Spinal cord (tissue), 10 donors: ENCODE data around the gene DSP. TPM values are rescaled to one million over a fixed set of nuclear protein-coding genes. Genes with fewer than 3 reads are reported as not detected.

Source experiments
- DNase-seq, 6 donors: peaks; one replicate each; pipeline versions ENCODE4 v3.0.0 to v3.0.0-alpha.2; 2013 to 2015; ENCODE audit warnings: low spot score in 6 of 6, low read depth in 4 of 6
- H3K27ac ChIP-seq: one replicate; pipeline ENCODE4 v1.5.1; 2013; ENCODE audit warnings: low read depth, low read length, control low read depth
- H3K27me3 ChIP-seq: one replicate; pipeline ENCODE4 v1.6.1; 2013; ENCODE audit warnings: low read length; ENCODE audit not compliant: control insufficient read depth, insufficient read depth
- H3K36me3 ChIP-seq: one replicate; pipeline ENCODE4 v1.6.1; 2013; ENCODE audit warnings: low read length; ENCODE audit not compliant: control insufficient read depth, insufficient read depth
- H3K4me1 ChIP-seq: one replicate; pipeline ENCODE4 v1.6.1; 2013; ENCODE audit warnings: low read length; ENCODE audit not compliant: control insufficient read depth, insufficient read depth
- H3K4me3 ChIP-seq: one replicate; pipeline ENCODE4 v1.5.1; 2013; ENCODE audit warnings: low read depth, low read length, control low read depth
- H3K9me3 ChIP-seq: one replicate; pipeline ENCODE4 v1.6.1; 2013; ENCODE audit warnings: low read length; ENCODE audit not compliant: control insufficient read depth, insufficient read depth
- WGBS: methylation state at CpG from one replicate; pipeline ENCODE4 v1.1.5; 2013; ENCODE audit warnings: missing lambda C conversion rate; ENCODE audit not compliant: insufficient coverage; 5-methylcytosine and 5-hydroxymethylcytosine counted together
- polyA plus RNA-seq, 2 donors: library from polyadenylated mRNA; unstranded; fragments of 120-200 nt; gene quantifications; one replicate each; pipeline ENCODE4 v1.2.1, GENCODE V29; 2013; ENCODE audit not compliant: insufficient read length in 2 of 2
- total RNA-seq, 2 donors: library from RNA; depleted of rRNA in 1 of 2; stranded (reverse); fragments of 120-200 nt in 1 of 2; fragments of >200 nt in 1 of 2; gene quantifications; one replicate each; pipeline versions ENCODE4 v1.2.3 to v1.2.4, GENCODE V29; 2013 to 2014
- donor health status: healthy.

DSP gene
- total and polyA plus RNA-seq, 4 donors, result 8.4 to 270 (median 58.0) TPM

GRCh38 chr6:7568021-7568420 lies 26.6 kb downstream of the DSP start:
- Histone ChIP-seq H3K4me1 (no peaks in the 10 kb centered on the region), H3K4me3 (no peak overlapping the region), H3K27ac (no peak overlapping the region), H3K36me3 (no peaks in the 10 kb centered on the region), H3K9me3 (no peaks in the 10 kb centered on the region), H3K27me3 (no peaks in the 10 kb centered on the region)
- no peak for DNase-seq
- whole genome bisulfite sequencing, result no CpG with 5 or more reads among the region's 3 CpGs

GRCh38 chr6:7569082-7569481 lies 27.6 kb downstream of the DSP start:
- H3K27me3 ChIP-seq, result no peaks in the 10 kb centered on the region
- H3K4me1 ChIP-seq, result no peaks in the 10 kb centered on the region
- 88% methylated on average over 8 of the region's 13 CpGs for WGBS
- H3K36me3 ChIP-seq, result no peaks in the 10 kb centered on the region
- H3K9me3 ChIP-seq, result no peaks in the 10 kb centered on the region
- no peak for DNase-seq
- no peak overlapping the region for H3K27ac ChIP-seq
- no peak overlapping the region for H3K4me3 ChIP-seq

GRCh38 chr6:7572213-7572943 lies 30.9 kb downstream of the DSP start:
- 100% methylated on average over 1 of the region's 9 CpGs for WGBS

GRCh38 chr6:7574500-7574899 lies 33.0 kb downstream of the DSP start:
- WGBS, result 44% methylated on average over 2 of the region's 2 CpGs
- DNase-seq, result peak in 1 of 6 donors; percentile 19
- no peaks in the 10 kb centered on the region for H3K4me1 ChIP-seq
- H3K4me3 ChIP-seq, result no peak overlapping the region
- no peaks in the 10 kb centered on the region for H3K9me3 ChIP-seq
- no peak overlapping the region for H3K27ac ChIP-seq
- no peaks in the 10 kb centered on the region for H3K36me3 ChIP-seq
- H3K27me3 ChIP-seq, result no peaks in the 10 kb centered on the region

More at GRCh38 chr6:7572213-7572943, 30.9 kb downstream of the DSP start:
- Histone ChIP-seq H3K9me3 (no peaks in the 10 kb centered on the region), H3K27me3 (no peaks in the 10 kb centered on the region), H3K36me3 (no peaks in the 10 kb centered on the region), H3K27ac (no peak overlapping the region), H3K4me3 (no peak overlapping the region), H3K4me1 (no peaks in the 10 kb centered on the region)
- no peak for DNase-seq

GRCh38 chr6:7578516-7578915 lies 37.0 kb downstream of the DSP start:
- no peak overlapping the region for H3K4me3 ChIP-seq
- no peaks in the 10 kb centered on the region for H3K27me3 ChIP-seq
- H3K4me1 ChIP-seq, result no peaks in the 10 kb centered on the region
- no CpG with 5 or more reads among the region's 2 CpGs for WGBS
- H3K27ac ChIP-seq, result no peak overlapping the region
- no peak for DNase-seq
- H3K9me3 ChIP-seq, result no peaks in the 10 kb centered on the region
- no peaks in the 10 kb centered on the region for H3K36me3 ChIP-seq

GRCh38 chr6:7578931-7579330 lies 37.5 kb downstream of the DSP start:
- Histone ChIP-seq H3K36me3 (no peaks in the 10 kb centered on the region), H3K4me1 (no peaks in the 10 kb centered on the region), H3K27ac (no peak overlapping the region), H3K27me3 (no peaks in the 10 kb centered on the region), H3K9me3 (no peaks in the 10 kb centered on the region), H3K4me3 (no peak overlapping the region)
- DNase-seq, result no peak
- WGBS, result 94% methylated on average over 2 of the region's 2 CpGs

GRCh38 chr6:7579851-7580250 lies 38.4 kb downstream of the DSP start:
- Histone ChIP-seq H3K36me3 (no peaks in the 10 kb centered on the region), H3K4me1 (no peaks in the 10 kb centered on the region), H3K9me3 (no peaks in the 10 kb centered on the region), H3K27ac (no peak overlapping the region), H3K4me3 (no peak overlapping the region), H3K27me3 (no peaks in the 10 kb centered on the region)
- DNase-seq, result no peak
- 94% methylated on average over 7 of the region's 9 CpGs for WGBS

- Histone ChIP-seq H3K4me1 (no peaks in the 10 kb centered on the region), H3K27me3 (no peaks in the 10 kb centered on the region), H3K9me3 (no peaks in the 10 kb centered on the region), H3K4me3 (no peak overlapping the region), H3K36me3 (no peaks in the 10 kb centered on the region), H3K27ac (no peak overlapping the region)
- WGBS, result 92% methylated on average over 13 of the region's 13 CpGs
- DNase-seq, result no peak
These were observed 39.1 kb downstream of the DSP start for GRCh38 chr6:7580537-7580926.

- no peaks in the 10 kb centered on the region for H3K36me3 ChIP-seq
- no peak overlapping the region for H3K27ac ChIP-seq
- H3K4me3 ChIP-seq, result no peak overlapping the region
- H3K4me1 ChIP-seq, result no peaks in the 10 kb centered on the region
- no peak for DNase-seq
- no peaks in the 10 kb centered on the region for H3K9me3 ChIP-seq
- H3K27me3 ChIP-seq, result no peaks in the 10 kb centered on the region
- 90% methylated on average over 13 of the region's 14 CpGs for WGBS
These were observed 39.6 kb downstream of the DSP start for GRCh38 chr6:7580927-7581618.
